T-helper 17 cell (primary cell): Measurements from ENCODE around the gene CCDC33. TPM values are rescaled to one million over a fixed set of nuclear protein-coding genes. Genes with fewer than 3 reads are reported as not detected.
"Not testable (repeated sequence)": the region's sequence is repeated elsewhere in the genome, so short reads cannot be mapped to it uniquely, and the experiment has no call there.

Experiments used
- ATAC-seq: fragments of 150-1000 bp; cut with Tn5 transposase; 2 replicates; pipeline ENCODE4 v1.10.0; 2021; ENCODE audit warnings: mild to moderate bottlenecking, moderate library complexity
- DNase-seq, 3 donors: peaks; one replicate each; pipeline versions ENCODE4 v3.0.0 to v3.0.0-alpha.2; 2020 to 2021
- H3K9me3 ChIP-seq: one replicate; pipeline ENCODE4 v1.7.0; 2013; ENCODE audit warnings: low read length, mild to moderate bottlenecking; ENCODE audit not compliant: control insufficient read depth, poor library complexity, severe bottlenecking
- H3K27ac Mint-ChIP-seq: one replicate; pipeline ENCODE4 v1.8.0; 2022; ENCODE audit warnings: mild to moderate bottlenecking, moderate library complexity, mixed read lengths
- H3K27me3 Mint-ChIP-seq: one replicate; pipeline ENCODE4 v1.8.0; 2022; ENCODE audit warnings: mixed read lengths
- H3K36me3 Mint-ChIP-seq: one replicate; pipeline ENCODE4 v1.8.0; 2022; ENCODE audit warnings: low read depth, mixed read lengths
- H3K4me1 Mint-ChIP-seq: one replicate; pipeline ENCODE4 v1.8.0; 2022; ENCODE audit warnings: mild to moderate bottlenecking, mixed read lengths
- H3K4me3 Mint-ChIP-seq: one replicate; pipeline ENCODE4 v1.8.0; 2022; ENCODE audit warnings: mild to moderate bottlenecking, moderate library complexity, mixed read lengths
- total RNA-seq, 4 donors: library from RNA in 2 of 4; stranded (reverse) in 2 of 4; gene quantifications; one replicate each; pipeline ENCODE4 v1.2.3 and lab custom pipeline; 2022 to 2026

The CCDC33 gene
- total RNA-seq, 2 donors from 2014 or later, result not detected

DNA sequence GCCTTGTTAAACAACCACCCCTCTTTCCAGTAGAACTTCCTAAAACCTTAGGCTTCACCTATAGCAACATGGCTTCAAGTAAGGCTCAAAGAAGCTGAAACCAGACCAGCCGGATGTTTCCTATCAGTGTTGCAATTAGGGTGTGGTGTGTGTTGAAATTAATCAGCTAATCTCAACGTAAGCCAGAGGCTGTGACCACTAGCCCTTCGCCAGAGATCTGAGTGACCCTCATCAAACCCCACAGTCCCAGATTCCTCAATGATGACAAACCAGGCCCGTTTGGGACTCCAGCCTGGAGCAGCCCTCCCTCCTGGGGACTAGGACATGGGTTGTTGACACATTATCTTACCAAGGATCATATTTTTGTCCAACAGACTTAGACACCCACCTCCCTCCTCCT, 104.0 kb downstream of the CCDC33 start:
- peaks cover 30% of the 10 kb centered on the region for H3K27me3 Mint-ChIP-seq
- H3K9me3 ChIP-seq, result no peaks in the 10 kb centered on the region
- H3K4me1 Mint-ChIP-seq, result peaks cover 2% of the 10 kb centered on the region
- ATAC-seq, result no peak
- H3K4me3 Mint-ChIP-seq, result no peak overlapping the region
- no peaks in the 10 kb centered on the region for H3K36me3 Mint-ChIP-seq
- DNase-seq, result no peak
- H3K27ac Mint-ChIP-seq, result peak overlapping the region; percentile 69

GRCh38 chr15:74343127-74343796, 107.1 kb downstream of the CCDC33 start:
- Mint-ChIP-seq H3K27ac (no peak overlapping the region), H3K27me3 (peaks cover 32% of the 10 kb centered on the region), H3K4me1 (peaks cover 7% of the 10 kb centered on the region), H3K36me3 (peaks cover 4% of the 10 kb centered on the region), H3K4me3 (no peak overlapping the region)
- no peak for ATAC-seq
- H3K9me3 ChIP-seq, result no peaks in the 10 kb centered on the region
- DNase-seq, result no peak

DNA sequence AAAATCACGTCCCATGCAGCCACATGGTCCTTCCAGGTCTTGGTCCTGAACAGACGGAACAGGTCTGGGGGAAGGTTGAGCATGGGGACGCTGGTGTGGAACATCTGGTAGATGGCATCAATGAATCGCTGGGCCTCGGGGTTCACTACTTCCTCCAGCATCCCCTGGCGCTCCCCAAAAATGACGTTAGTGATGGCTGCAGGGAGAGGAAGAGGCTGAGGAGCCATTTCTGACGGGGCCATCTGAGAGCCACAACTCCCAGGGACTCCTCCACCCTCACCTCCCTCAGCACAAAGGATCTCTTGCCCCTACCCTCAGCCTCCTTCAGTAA, 107.6 kb downstream of the CCDC33 start:
- H3K9me3 ChIP-seq, result no peaks in the 10 kb centered on the region
- Mint-ChIP-seq H3K27me3 (peaks cover 32% of the 10 kb centered on the region), H3K4me3 (no peak overlapping the region), H3K4me1 (peaks cover 7% of the 10 kb centered on the region), H3K27ac (no peak overlapping the region), H3K36me3 (peaks cover 4% of the 10 kb centered on the region)
- no peak for DNase-seq
- ATAC-seq, result no peak

GRCh38 chr15:74345051-74345450, 108.9 kb downstream of the CCDC33 start:
- Mint-ChIP-seq H3K27me3 (peaks cover 25% of the 10 kb centered on the region), H3K36me3 (peaks cover 4% of the 10 kb centered on the region), H3K4me1 (peaks cover 7% of the 10 kb centered on the region), H3K27ac (no peak overlapping the region), H3K4me3 (no peak overlapping the region)
- no peak for ATAC-seq
- no peak for DNase-seq
- H3K9me3 ChIP-seq, result no peaks in the 10 kb centered on the region

DNA sequence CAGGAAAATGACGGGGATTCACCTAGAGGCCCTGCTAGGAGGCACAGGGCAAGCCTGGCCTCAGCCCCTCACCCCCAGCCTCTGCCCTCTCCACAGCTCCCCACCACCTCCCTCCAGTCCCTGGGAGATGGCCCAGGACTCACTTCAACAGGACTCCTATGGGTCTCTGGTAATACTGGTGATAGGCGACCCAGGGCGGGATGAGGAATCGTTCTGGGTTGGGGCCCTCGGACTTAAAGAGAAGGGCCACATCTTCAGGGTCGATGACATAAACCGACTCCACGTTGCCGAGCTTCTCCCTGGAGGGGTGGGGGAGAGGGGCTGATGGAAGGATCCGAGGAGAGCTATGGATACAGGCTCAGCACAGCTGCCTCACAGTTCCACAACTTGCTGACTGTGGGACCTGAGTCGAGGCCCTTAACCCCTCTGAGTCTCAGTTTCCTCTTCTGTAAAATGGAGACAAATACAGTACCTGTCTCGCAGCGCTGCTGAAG, 111.7 kb downstream of the CCDC33 start:
- Mint-ChIP-seq H3K27ac (no peak overlapping the region), H3K36me3 (peaks cover 4% of the 10 kb centered on the region), H3K4me3 (no peak overlapping the region), H3K4me1 (peaks cover 7% of the 10 kb centered on the region), H3K27me3 (peaks cover 34% of the 10 kb centered on the region)
- DNase-seq (no peak), ATAC-seq (no peak)
- no peaks in the 10 kb centered on the region for H3K9me3 ChIP-seq

GRCh38 chr15:74349241-74349778, 113.2 kb downstream of the CCDC33 start:
- ATAC-seq, result no peak
- DNase-seq, result no peak
- Mint-ChIP-seq H3K4me1 (peaks cover 7% of the 10 kb centered on the region), H3K4me3 (no peak overlapping the region), H3K36me3 (peaks cover 4% of the 10 kb centered on the region), H3K27me3 (peaks cover 31% of the 10 kb centered on the region), H3K27ac (no peak overlapping the region)
- H3K9me3 ChIP-seq, result no peaks in the 10 kb centered on the region

DNA sequence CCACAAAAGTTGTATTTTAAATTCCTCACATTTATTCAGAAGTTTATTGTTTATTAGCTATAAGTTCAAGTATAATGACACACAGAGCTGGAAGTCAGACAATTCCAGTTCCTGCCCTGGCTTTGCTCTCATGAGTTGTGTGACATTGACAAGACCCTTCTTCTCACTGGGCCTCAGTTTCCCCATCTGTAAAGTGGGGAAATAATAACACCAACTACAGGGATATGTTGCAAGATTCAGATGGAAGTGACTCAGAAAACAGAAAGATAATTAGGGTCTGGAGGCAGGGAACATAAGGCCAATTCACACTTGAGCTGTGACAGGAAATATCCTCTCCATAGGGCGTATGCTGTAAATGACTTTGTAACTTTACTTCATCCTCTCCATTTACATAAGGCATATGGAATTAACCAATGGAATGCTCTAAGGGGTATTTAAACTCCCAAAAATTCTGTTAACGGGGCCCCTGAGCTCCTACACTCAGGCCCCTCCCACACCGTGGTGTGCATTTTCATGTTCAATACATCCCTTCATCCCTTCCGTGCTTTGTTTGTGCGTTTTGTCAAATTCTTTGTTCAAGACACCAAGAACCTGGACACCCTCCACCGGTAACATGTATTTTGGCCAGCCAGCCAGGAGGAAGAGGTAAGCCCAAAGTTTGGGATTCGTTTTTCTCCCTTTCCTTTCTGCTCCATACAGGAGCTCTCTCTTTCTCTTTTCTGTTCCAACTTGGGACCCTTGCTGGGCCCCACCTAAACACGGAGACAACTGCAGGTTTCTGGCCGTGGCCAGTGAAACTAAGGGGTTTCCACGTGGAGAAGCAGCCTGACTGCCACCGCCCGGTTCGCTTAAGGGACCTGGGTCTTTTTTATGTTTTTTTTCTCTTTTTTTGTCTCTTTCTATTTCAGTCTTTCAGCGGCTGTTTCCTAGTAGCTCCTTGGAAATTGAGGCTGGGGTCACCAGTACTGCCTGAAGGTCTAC, 114.5 kb downstream of the CCDC33 start:
- no peaks in the 10 kb centered on the region for H3K9me3 ChIP-seq
- H3K27me3 Mint-ChIP-seq, result peaks cover 23% of the 10 kb centered on the region
- no peak for DNase-seq
- peaks cover 2% of the 10 kb centered on the region for H3K4me1 Mint-ChIP-seq
- peaks cover 5% of the 10 kb centered on the region for H3K36me3 Mint-ChIP-seq
- no peak overlapping the region for H3K27ac Mint-ChIP-seq
- H3K4me3 Mint-ChIP-seq, result no peak overlapping the region
- ATAC-seq, result no peak

DNA sequence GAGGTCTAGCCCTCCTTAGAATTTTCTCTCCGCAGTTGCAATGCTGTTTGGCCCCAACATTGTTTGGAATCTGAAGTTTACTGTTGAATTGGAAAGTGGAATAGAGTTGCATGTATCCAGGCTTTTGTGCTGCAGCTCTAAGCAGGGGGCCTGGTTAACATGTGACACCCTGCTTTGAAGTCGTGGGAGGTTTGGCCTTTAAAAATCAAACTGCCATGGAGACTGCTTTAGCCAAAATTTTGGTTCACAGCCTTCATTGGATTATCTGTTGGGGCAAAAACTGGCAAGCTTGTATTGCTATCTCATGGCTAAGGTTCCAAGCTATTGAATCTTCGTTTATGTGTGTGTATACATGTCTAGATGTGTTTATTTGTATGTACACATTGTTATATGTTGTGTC, 115.5 kb downstream of the CCDC33 start:
- H3K4me3 Mint-ChIP-seq, result no peak overlapping the region
- ATAC-seq (no peak), DNase-seq (no peak)
- H3K4me1 Mint-ChIP-seq, result no peaks in the 10 kb centered on the region
- H3K36me3 Mint-ChIP-seq, result peaks cover 3% of the 10 kb centered on the region
- no peak overlapping the region for H3K27ac Mint-ChIP-seq
- peaks cover 18% of the 10 kb centered on the region for H3K27me3 Mint-ChIP-seq
- no peaks in the 10 kb centered on the region for H3K9me3 ChIP-seq

DNA sequence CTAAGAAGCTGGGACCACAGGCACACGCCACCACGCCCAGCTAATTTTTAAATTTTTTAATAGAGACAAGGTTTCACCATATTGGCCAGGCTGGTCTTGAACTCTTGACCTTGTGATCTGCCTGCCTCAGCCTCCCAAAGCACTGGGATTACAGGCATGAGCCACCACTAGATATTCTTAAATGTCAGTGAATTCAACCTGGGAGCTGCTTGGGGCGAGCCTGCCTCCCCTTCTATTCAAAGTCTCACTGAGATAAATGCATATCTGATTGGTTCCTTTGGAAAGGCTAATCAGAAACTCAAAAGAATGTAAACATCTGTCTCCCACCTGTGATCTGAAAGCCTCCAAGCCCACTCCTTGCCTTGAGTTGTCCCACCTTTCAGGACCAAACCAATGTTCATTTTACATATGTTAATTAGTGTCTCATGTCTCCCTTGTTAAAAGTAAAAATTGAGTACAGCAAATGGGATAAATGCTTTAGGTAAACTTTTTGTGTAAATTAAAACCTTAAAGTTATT, 116.3 kb downstream of the CCDC33 start:
- no peak for DNase-seq
- no peaks in the 10 kb centered on the region for H3K9me3 ChIP-seq
- Mint-ChIP-seq H3K4me1 (no peaks in the 10 kb centered on the region), H3K4me3 (no peak overlapping the region), H3K27me3 (peaks cover 18% of the 10 kb centered on the region), H3K36me3 (peaks cover 3% of the 10 kb centered on the region), H3K27ac (no peak overlapping the region)
- no peak for ATAC-seq

DNA sequence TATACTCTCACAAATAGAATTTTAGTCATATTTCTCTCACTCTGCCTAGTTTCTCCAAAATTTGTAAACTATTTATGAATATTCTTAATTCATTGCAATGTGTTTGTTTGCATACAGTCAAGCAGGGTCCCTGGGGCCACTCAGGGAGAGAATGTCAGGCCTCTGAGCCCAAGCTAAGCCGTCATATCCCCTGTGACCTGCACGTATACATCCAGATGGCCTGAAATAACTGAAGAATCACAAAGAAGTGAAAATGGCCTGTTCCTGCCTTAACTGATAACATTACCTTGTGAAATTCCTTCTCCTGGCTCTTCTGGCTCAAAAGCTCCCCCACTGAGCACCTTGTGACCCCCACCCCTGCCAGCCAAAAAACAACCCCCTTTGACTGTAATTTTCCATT, 117.9 kb downstream of the CCDC33 start:
- H3K27me3 Mint-ChIP-seq, result peaks cover 18% of the 10 kb centered on the region
- not testable (repeated sequence) for ATAC-seq

GRCh38 chr15:74356050-74356449, 119.9 kb downstream of the CCDC33 start:
- DNase-seq, H3K9me3 ChIP-seq, H3K36me3 Mint-ChIP-seq, H3K4me3 Mint-ChIP-seq, H3K27ac Mint-ChIP-seq, ATAC-seq, H3K4me1 Mint-ChIP-seq: not testable (repeated sequence)
- H3K27me3 Mint-ChIP-seq, result peaks cover 14% of the 10 kb centered on the region

More for the DNA sequence above, 117.9 kb downstream of the CCDC33 start:
- not testable (repeated sequence) for H3K4me1 Mint-ChIP-seq, DNase-seq, H3K4me3 Mint-ChIP-seq, H3K36me3 Mint-ChIP-seq, H3K9me3 ChIP-seq, H3K27ac Mint-ChIP-seq

GRCh38 chr15:74357514-74357913, 121.4 kb downstream of the CCDC33 start:
- H3K27me3 Mint-ChIP-seq, H3K27ac Mint-ChIP-seq, ATAC-seq, H3K36me3 Mint-ChIP-seq, DNase-seq, H3K4me3 Mint-ChIP-seq, H3K9me3 ChIP-seq, H3K4me1 Mint-ChIP-seq: not testable (repeated sequence)

DNA sequence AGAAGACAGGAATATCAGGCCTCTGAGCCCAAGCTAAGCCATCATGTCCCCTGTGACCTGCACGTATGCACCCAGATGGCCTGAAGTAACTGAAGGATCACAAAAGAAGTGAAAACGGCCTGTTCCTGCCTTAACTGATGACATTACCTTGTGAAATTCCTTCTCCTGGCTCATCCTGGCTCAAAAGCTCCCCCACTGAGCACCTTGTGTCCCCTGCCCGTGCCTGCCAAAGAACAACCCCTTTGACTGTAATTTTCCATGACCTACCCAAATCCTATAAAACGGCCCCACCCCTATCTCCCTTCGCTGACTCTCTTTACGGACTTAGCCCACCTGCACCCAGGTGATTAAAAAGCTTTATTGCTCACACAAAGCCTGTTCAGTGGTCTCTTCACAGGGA, 123.2 kb downstream of the CCDC33 start:
- not testable (repeated sequence) for ATAC-seq, H3K4me3 Mint-ChIP-seq, H3K36me3 Mint-ChIP-seq, DNase-seq, H3K9me3 ChIP-seq, H3K4me1 Mint-ChIP-seq, H3K27ac Mint-ChIP-seq
- H3K27me3 Mint-ChIP-seq, result peaks cover 14% of the 10 kb centered on the region
